Dermis blood vessel endothelial cell (primary cell): ENCODE results near the gene SYT17. TPM values are rescaled to one million over a fixed set of nuclear protein-coding genes. Genes with fewer than 3 reads are reported as not detected.

Experiments
- DNase-seq: peaks from one replicate; pipeline ENCODE4 v3.0.0; 2010
- total RNA-seq: library from RNA; depleted of rRNA; stranded (reverse); fragments of >200 nt; gene quantifications from 2 replicates; pipeline ENCODE4 v1.2.3, GENCODE V29; 2014

SYT17 gene, protein sequence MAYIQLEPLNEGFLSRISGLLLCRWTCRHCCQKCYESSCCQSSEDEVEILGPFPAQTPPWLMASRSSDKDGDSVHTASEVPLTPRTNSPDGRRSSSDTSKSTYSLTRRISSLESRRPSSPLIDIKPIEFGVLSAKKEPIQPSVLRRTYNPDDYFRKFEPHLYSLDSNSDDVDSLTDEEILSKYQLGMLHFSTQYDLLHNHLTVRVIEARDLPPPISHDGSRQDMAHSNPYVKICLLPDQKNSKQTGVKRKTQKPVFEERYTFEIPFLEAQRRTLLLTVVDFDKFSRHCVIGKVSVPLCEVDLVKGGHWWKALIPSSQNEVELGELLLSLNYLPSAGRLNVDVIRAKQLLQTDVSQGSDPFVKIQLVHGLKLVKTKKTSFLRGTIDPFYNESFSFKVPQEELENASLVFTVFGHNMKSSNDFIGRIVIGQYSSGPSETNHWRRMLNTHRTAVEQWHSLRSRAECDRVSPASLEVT
- total RNA-seq = 2.2 and 2.9 TPM in 2 replicates

DNA sequence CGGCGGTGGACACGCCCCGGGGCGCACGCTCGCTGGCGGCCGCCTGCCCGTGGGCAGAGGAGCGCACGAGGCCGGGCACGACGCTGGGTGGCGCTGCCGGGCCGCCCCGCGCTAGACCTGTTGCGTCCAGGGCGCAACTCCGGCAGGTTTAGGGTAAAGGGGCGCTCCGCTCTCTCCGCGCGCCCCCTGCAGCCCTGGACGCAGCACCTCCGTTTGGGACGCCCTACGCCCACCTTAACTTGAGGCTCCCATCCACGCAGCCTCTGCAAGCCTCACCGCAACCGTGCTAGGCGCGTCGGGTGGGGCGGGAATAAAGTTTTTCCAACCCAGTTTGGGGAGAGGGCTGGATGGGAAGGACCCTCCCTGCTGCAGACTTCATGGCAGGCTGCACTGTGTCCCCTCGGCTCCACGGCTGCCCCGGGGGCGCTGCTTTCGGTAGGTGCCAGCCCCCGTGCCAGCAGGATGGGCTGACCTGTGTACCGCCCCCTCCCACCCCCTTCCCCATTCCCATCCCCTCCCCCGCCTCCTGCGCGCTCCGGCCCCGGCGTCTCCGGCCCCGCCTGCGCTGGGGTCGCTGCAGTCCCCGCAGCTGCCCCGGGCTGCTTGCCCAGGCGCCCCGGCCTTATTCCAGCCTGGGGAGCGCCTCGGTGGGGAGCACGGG lies at the start of gene SYT17:
Gene SYT17 (plus strand): TSS at position 531 of the 661 bp plus-strand sequence. CDS start 407 bp downstream, outside the sequence.
- DNase-seq = peak; percentile 86

- DNase-seq = peak; percentile 86
Measured at GRCh38 chr16:19118938-19119431, 49.1 kb upstream of the SYT17 start.

DNA sequence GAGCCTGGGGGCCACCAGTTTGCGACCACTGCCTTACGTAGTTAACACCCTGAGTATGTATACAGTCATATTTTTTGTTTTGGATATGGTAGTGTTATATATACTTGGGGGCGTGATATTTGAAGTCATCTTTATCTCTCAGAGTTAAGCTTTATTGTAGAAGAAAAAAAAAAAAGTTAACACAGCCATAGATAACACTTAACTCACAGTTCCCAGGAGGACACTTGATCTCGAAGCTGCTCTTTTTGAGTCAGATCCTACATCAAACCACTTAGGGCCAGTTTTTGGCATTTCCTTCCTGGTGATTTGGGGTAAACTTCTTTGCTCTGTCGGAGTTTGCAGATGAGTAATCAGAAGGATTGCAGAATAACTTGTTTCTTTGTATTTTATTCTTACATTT lies 48.5 kb upstream of the SYT17 start:
- peak; percentile 47 for DNase-seq

GRCh38 chr16:19123535-19124178 lies 44.4 kb upstream of the SYT17 start:
- DNase-seq = no peak

GRCh38 chr16:19126300-19126699 lies 41.7 kb upstream of the SYT17 start:
- no peak for DNase-seq

- DNase-seq = peak; percentile 21
Measured at GRCh38 chr16:19127205-19127604, 40.8 kb upstream of the SYT17 start.

GRCh38 chr16:19127674-19128131 lies 40.3 kb upstream of the SYT17 start:
- DNase-seq = no peak

DNA sequence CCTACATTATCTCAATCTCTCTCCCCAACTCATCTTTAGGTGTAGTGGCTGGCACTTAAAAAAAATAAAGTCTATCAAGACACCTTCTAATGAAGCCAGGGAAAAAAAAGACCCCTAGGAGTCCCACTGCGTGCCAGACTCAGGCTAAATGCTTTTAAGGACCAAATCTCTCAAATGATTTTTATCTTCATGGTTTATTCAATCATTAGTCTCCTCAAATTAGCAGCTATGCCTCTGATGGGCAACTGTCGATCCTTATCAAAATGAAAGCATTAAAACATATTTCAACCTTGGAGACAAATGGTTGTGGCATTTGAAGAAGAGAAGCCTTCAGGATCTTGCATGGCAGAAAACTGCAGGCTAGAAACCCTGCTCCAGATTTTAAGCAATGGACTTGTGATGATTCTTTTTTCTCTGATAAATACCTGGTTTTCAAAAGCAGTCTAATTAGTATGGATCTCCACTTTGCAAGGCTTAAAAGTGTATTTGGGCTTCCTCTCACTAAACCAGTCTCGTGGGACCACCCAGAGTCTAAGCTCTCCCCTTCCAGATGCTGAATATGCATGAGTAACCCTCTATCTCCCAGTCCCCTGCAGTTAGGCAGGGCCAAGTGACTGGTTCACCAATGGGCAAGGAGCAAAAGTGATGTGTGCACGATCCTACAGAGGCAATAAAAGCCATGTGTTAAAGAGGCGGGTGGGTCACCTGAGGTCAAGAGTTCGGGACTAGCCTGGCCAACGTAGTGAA lies 39.4 kb upstream of the SYT17 start:
- no peak for DNase-seq

DNA sequence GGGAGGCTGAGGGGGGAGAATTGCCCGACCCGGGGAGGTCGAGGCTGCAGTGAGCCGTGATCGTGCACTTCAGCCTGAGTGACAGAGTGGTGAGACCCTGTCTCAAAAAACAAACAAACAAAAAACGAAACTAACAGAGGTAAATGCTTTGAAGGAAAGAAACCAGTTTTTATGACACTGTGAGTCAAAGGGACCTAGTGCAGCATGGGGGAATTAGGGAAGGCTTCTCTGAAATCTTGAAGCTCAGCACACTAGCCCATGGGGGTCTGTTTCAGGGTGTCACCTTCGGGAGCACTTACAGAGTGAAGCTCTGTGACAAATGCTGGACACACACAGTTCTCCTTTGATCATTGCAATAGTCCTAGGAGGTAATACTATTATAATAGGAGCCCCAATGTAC lies 37.7 kb upstream of the SYT17 start:
- DNase-seq = no peak

- DNase-seq = peak; percentile 72
Measured at GRCh38 chr16:19130852-19131824, 36.9 kb upstream of the SYT17 start.

- DNase-seq = peak; percentile 93
Measured at GRCh38 chr16:19131825-19132218, 36.2 kb upstream of the SYT17 start.

GRCh38 chr16:19132255-19132654 lies 35.8 kb upstream of the SYT17 start:
- DNase-seq = no peak

GRCh38 chr16:19132898-19133297 lies 35.1 kb upstream of the SYT17 start:
- DNase-seq = no peak

GRCh38 chr16:19133600-19133999 lies 34.4 kb upstream of the SYT17 start:
- no peak for DNase-seq

- no peak for DNase-seq
Measured at GRCh38 chr16:19135201-19135842, 32.7 kb upstream of the SYT17 start.

DNA sequence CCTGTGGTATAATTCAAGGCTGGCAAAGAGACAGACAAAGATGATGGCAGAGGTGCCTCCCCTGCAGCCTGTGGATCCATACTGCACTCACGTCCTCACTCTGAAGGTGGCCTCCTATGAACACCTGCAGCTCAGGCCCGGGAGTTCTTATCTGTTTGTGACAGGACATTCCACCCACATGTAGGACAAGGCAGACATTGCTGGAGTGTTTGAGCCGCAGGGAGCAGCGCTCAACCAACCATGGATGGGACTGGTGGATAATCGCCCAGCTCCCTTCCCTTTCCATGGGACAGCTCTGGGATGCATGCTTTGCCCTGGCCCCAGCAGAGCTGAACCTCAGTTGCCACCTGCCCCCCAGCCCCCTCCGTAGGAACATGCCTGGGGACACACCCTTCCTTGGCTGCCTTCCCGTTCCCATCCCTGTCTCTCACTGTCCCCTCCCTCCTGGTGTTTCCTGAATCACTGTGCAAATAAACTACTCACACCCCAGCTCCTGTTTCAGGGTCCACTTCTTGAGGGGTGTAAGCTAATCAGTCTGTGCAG lies 32.1 kb upstream of the SYT17 start:
- DNase-seq = peak; percentile 13

DNA sequence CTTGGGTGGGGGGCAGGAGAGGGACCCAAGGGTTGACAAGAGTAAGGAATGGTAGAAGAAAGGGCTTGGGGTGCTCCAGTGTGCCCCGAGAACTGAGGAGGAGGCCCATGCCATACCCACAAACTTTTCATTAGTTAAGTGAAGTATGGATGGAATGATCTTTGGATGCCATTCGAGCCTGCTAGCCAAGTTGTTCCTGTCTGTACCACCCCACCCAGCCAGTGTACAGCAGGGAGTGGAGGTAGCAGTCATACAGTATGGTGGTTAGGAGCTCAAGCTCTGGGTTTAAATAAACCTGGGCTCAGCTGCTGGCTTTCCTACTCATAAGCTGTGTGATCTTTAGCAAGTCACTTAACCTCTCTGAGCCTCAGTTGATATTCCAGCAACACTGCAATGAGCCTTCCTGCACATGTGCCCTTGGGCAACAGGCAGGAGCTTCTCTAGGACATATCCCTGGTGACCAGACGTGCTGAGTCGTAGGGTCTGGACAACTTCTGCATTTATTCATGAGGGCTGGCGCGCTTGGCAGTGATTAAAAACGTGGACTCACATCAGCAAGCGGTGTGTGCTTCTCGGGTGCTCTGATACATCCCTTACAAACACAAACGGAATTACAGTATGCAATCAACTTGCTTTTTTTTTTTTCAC lies 31.4 kb upstream of the SYT17 start:
- no peak for DNase-seq

DNA sequence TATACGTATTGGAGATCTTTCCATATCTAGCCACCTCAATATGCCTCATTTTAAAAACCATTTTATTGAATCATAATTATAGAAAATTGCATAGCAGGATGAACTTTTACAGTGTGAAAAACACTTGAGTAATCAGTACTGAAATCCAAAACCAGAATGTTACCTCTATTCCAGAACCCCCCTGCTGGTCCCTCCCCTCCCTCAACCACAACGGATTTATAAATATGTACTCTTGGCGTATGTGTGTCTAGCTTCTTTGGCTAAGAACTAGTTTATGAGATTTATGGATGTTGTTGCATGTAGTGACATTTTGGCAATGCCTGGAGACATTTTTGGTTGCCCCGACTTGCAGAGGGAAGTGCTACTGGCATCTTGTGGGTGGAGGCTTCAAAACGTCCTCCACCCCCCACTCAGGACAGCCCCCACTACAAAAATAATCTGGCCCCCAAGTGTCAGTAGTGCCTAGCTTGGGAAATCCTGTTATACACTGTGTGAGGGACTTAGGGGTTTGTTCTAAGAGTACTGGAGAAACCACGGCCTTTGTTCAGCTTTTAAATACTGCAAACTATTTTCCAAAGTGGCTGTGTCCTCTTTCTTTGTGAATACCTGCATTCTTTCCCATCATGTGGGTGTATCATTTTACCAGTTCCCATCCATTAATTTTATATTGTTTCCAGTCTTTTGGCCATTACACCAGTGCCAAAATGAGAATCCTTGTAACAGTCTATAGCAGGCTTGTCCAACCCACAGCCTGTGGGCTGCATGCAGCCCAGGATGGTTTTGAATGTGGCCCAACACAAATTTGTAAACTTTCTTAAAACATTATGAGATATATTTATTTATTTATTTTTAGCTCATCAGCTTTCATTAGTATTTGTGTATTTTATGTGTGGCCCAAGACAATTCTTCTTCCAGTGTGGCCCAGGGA lies 30.6 kb upstream of the SYT17 start:
- no peak for DNase-seq

GRCh38 chr16:19138601-19139000 lies 29.4 kb upstream of the SYT17 start:
- DNase-seq = peak; percentile 57
